GM12865 (cell line): ENCODE results near the gene MST1.

Source experiments
- DNase-seq: peaks from one replicate; pipeline ENCODE4 v3.0.0; 2010; ENCODE audit warnings: low read depth
- H3K4me3 ChIP-seq: 2 replicates; pipeline ENCODE4 v1.5.1; 2011; ENCODE audit warnings: mild to moderate bottlenecking, low read depth, low read length, control low read depth
- CTCF ChIP-seq: IDR thresholded peaks from 2 replicates; pipeline ENCODE4 v1.5.1; 2011; ENCODE audit warnings: low read length, control low read depth, low read depth, inconsistent platforms; ENCODE audit not compliant: insufficient read depth; ENCODE audit errors: missing control alignments

The MST1 gene

GRCh38 chr3:49656541-49657112 lies 32.6 kb downstream of the MST1 start:
- peak; percentile 19 for TF ChIP-seq CTCF
- H3K4me3 ChIP-seq: no peak overlapping the region
- DNase-seq: no peak

GRCh38 chr3:49655731-49656285 lies 33.5 kb downstream of the MST1 start:
- no peak overlapping the region for H3K4me3 ChIP-seq
- DNase-seq: no peak
- no peak for TF ChIP-seq CTCF

- H3K4me3 ChIP-seq: no peak overlapping the region
- TF ChIP-seq CTCF: no peak
- DNase-seq: no peak
These were observed 34.2 kb downstream of the MST1 start for GRCh38 chr3:49654955-49655556.

- TF ChIP-seq CTCF: no peak
These were observed 35.0 kb downstream of the MST1 start for GRCh38 chr3:49654176-49654825.

GRCh38 chr3:49653621-49654020 lies 35.7 kb downstream of the MST1 start:
- H3K4me3 ChIP-seq: no peak overlapping the region
- TF ChIP-seq CTCF: no peak
- DNase-seq: no peak

More at GRCh38 chr3:49654176-49654825, 35.0 kb downstream of the MST1 start:
- no peak for DNase-seq
- no peak overlapping the region for H3K4me3 ChIP-seq

GRCh38 chr3:49652903-49653415 lies 36.3 kb downstream of the MST1 start:
- no peak for TF ChIP-seq CTCF
- H3K4me3 ChIP-seq: no peak overlapping the region
- DNase-seq: no peak
